A673 (cell line): ENCODE data around the gene MLLT11. TPM values are rescaled to one million over a fixed set of nuclear protein-coding genes. Genes with fewer than 3 reads are reported as not detected.
A peak's percentile ranks its signal among the peaks of the same experiment; 100 is the strongest.

ENCODE experiments used
- BruUV-seq: library from RNA; stranded (reverse); fragments of 400-500 nt; replicated peaks from 2 replicates; lab custom pipeline; 2021; lab: Mats Ljungman, UMichigan
- CTCF ChIA-PET: fragments of 300-600 bp; sonication (Branson Sonifier 250); formaldehyde crosslinking; loops from one replicate; lab custom pipeline; 2022; ENCODE audit warnings: antibody characterized with exemption; lab: Charles Lee
- POLR2A ChIA-PET: fragments of 300-600 bp; sonication (Branson Sonifier 250); formaldehyde crosslinking; loops from one replicate; lab custom pipeline; 2022; ENCODE audit warnings: antibody characterized with exemption; ENCODE audit not compliant: low non-redundant PET; lab: Charles Lee
- DNase-seq: peaks from one replicate; pipeline ENCODE4 v3.0.0-alpha.2; 2015; ENCODE audit warnings: low spot score
- H3K27ac ChIP-seq: fragments of 200-600 bp; sonication (generic); 2 replicates; pipeline ENCODE4 v1.5.1; 2016; ENCODE audit warnings: mixed run types, low read depth, mild to moderate bottlenecking, mixed read lengths, antibody characterized with exemption, low read length; ENCODE audit not compliant: poor library complexity, severe bottlenecking
- H3K27me3 ChIP-seq: fragments of 200-600 bp; sonication (generic); replicated peaks from 2 replicates; pipeline ENCODE4 v1.6.1; 2017; ENCODE audit warnings: mixed run types, low read depth, mild to moderate bottlenecking, mixed read lengths, antibody characterized with exemption, low read length; ENCODE audit not compliant: insufficient read depth, poor library complexity
- H3K36me3 ChIP-seq: fragments of 200-600 bp; sonication (generic); 2 replicates; pipeline ENCODE4 v1.6.1; 2016; ENCODE audit warnings: mixed run types, mild to moderate bottlenecking, mixed read lengths, antibody characterized with exemption, low read length; ENCODE audit not compliant: insufficient read depth, poor library complexity, severe bottlenecking
- H3K4me1 ChIP-seq: fragments of 200-600 bp; sonication (generic); 2 replicates; pipeline ENCODE4 v1.6.1; 2017; ENCODE audit warnings: mixed run types, mild to moderate bottlenecking, mixed read lengths, antibody characterized with exemption, low read length; ENCODE audit not compliant: insufficient read depth, poor library complexity, severe bottlenecking
- H3K4me3 ChIP-seq: fragments of 200-600 bp; sonication (generic); 2 replicates; pipeline ENCODE4 v1.5.1; 2016; ENCODE audit warnings: low read depth, mixed run types, mild to moderate bottlenecking, mixed read lengths, low read length; ENCODE audit not compliant: poor library complexity, severe bottlenecking
- H3K9me3 ChIP-seq: fragments of 200-600 bp; sonication (generic); 2 replicates; pipeline ENCODE4 v1.6.1; 2016; ENCODE audit warnings: mixed run types, low read depth, mild to moderate bottlenecking, mixed read lengths, antibody characterized with exemption, low read length; ENCODE audit not compliant: poor library complexity, severe bottlenecking
- EZH2 ChIP-seq: fragments of 200-600 bp; sonication (generic); IDR thresholded peaks from 2 replicates; pipeline ENCODE4 v1.6.1; 2017; ENCODE audit warnings: borderline replicate concordance, low read depth, mild to moderate bottlenecking, mixed read lengths, antibody characterized with exemption, low read length; ENCODE audit not compliant: poor library complexity, severe bottlenecking
- intact Hi-C: fragments of 100-400 bp; cut with micrococcal nuclease; formaldehyde crosslinking; loops from one replicate; pipeline ENCODE4 v1.10.0; 2022; ENCODE audit not compliant: unreplicated experiment
- total RNA-seq: library from RNA; stranded (reverse); gene quantifications from 2 replicates; pipeline ENCODE4 v1.2.3, GENCODE V29; 2021
- TF ChIP-seq, protein P1 (sequence below): fragments of 300-800, 200-600 bp; sonication (generic); conservative IDR thresholded peaks from 2 replicates; pipeline ENCODE4 v1.5.1; 2017; ENCODE audit warnings: low read depth, mild to moderate bottlenecking, antibody characterized with exemption, low read length, moderate library complexity, mixed read lengths

Gene MLLT11
- total RNA-seq, 1 experiment from 2014 or later = 108 TPM

GRCh38 chr1:151058692-151059091, 1.5 kb upstream of the MLLT11 start:
- BruUV-seq = TSS peak; percentile 55
- no peaks in the 10 kb centered on the region for H3K9me3 ChIP-seq
- intact Hi-C loops = no loop called here
- H3K4me1 ChIP-seq = peaks cover 13% of the 10 kb centered on the region
- H3K27me3 ChIP-seq = no peaks in the 10 kb centered on the region
- TF ChIP-seq, protein P1, sequence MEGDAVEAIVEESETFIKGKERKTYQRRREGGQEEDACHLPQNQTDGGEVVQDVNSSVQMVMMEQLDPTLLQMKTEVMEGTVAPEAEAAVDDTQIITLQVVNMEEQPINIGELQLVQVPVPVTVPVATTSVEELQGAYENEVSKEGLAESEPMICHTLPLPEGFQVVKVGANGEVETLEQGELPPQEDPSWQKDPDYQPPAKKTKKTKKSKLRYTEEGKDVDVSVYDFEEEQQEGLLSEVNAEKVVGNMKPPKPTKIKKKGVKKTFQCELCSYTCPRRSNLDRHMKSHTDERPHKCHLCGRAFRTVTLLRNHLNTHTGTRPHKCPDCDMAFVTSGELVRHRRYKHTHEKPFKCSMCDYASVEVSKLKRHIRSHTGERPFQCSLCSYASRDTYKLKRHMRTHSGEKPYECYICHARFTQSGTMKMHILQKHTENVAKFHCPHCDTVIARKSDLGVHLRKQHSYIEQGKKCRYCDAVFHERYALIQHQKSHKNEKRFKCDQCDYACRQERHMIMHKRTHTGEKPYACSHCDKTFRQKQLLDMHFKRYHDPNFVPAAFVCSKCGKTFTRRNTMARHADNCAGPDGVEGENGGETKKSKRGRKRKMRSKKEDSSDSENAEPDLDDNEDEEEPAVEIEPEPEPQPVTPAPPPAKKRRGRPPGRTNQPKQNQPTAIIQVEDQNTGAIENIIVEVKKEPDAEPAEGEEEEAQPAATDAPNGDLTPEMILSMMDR = no peak
- TF ChIP-seq EZH2 = no peak
- peak; percentile 25 for DNase-seq
- peak overlapping the region; percentile 95 for H3K27ac ChIP-seq
- CTCF ChIA-PET = interaction anchor here (0.6 kb wide), 2 partner anchors 13 to 32 kb away, joined by 6 to 7 read pairs; no protein-coding TSS in a partner anchor
- peak overlapping the region; percentile 99 for H3K4me3 ChIP-seq
- H3K36me3 ChIP-seq = peaks cover 38% of the 10 kb centered on the region
- POLR2A ChIA-PET = no interaction called here

- intact Hi-C loops = loop anchor here (1.0 kb wide), 1 partner anchor 11 kb away; the partner anchor contains the start of gene GABPB2
- Histone ChIP-seq H3K27ac (peak within 1 kb of the TSS; percentile 95), H3K36me3 (peaks cover 31% of the 10 kb centered on the region), H3K4me3 (peak within 1 kb of the TSS; percentile 99), H3K4me1 (peaks cover 16% of the 10 kb centered on the region), H3K27me3 (no peaks in the 10 kb centered on the region), H3K9me3 (no peaks in the 10 kb centered on the region)
- peak; percentile 94 for DNase-seq
- BruUV-seq = no TSS peak
- TF ChIP-seq, protein P1 = peak; percentile 77
- no peak for TF ChIP-seq EZH2
- ChIA-PET POLR2A (no interaction called here), CTCF (interaction anchor here (0.6 to 1.0 kb wide), 3 partner anchors 11 to 32 kb away, joined by 4 to 7 read pairs (median 6); no protein-coding TSS in a partner anchor)
These were observed 839 bp upstream of the MLLT11 start, which contains the start of gene CDC42SE1 for GRCh38 chr1:151059109-151060006. Gene CDC42SE1 (minus strand): TSS chr1:151059622. CDS start chr1:151055730, 3,892 bp downstream.

- ChIA-PET CTCF (interaction anchor here (1.0 to 1.5 kb wide), 2 partner anchors 13 to 39 kb away, joined by 4 to 5 read pairs; no protein-coding TSS in a partner anchor), POLR2A (no interaction called here)
- TF ChIP-seq EZH2 = no peak
- TF ChIP-seq, protein P1 = no peak
- intact Hi-C loops = loop anchor here (1.0 kb wide), 1 partner anchor 9 kb away; the partner anchor contains the start of gene GABPB2
- Histone ChIP-seq H3K4me1 (peaks cover 24% of the 10 kb centered on the region), H3K9me3 (no peaks in the 10 kb centered on the region), H3K27ac (peak overlapping the region; percentile 95), H3K27me3 (no peaks in the 10 kb centered on the region), H3K4me3 (peak overlapping the region; percentile 99), H3K36me3 (peaks cover 19% of the 10 kb centered on the region)
- peak; percentile 67 for DNase-seq
- TSS peak; percentile 64 for BruUV-seq
These were observed 642 bp downstream of the MLLT11 start for GRCh38 chr1:151060657-151061421.
